ENCODE results near the gene RIMKLB.

- no peak for TF ChIP-seq CTCF (conservative IDR thresholded peaks at IDR 0.05 in 1 of 2, IDR thresholded peaks at IDR 0.05 in 1 of 2; ENCODE audit: extremely low read depth in 1 of 2, insufficient read depth in 1 of 2, low read depth in 1 of 2, low read length in 2 of 2)
- TF ChIP-seq EZH2 (IDR thresholded peaks at IDR 0.05; ENCODE audit: borderline replicate concordance, low read length), result no peak
These were observed 75.7 kb downstream of the RIMKLB start for GRCh38 chr12:8773461-8773860.

All from mammary epithelial cell (primary cell).